Esophagus muscularis mucosa (tissue), 3 donors: Measurements from ENCODE around the gene SPPL3.

Source experiments
- POLR2A ChIP-seq: fragments of 450-650 bp; IDR thresholded peaks from one replicate; pipeline ENCODE4 v1.6.1; 2017; ENCODE audit warnings: antibody characterized with exemption, moderate library complexity, mild to moderate bottlenecking, low read depth
- TF ChIP-seq, protein P1 (sequence below), 3 experiments: fragments of 200-600 bp in 2 of 3; fragments of 450-650 bp in 1 of 3; sonication (generic) in 2 of 3; IDR thresholded peaks; one replicate each; pipeline ENCODE4 v1.5.1; 2017 to 2019; ENCODE audit warnings: antibody characterized with exemption in 3 of 3, mild to moderate bottlenecking in 2 of 3, moderate library complexity in 1 of 3

DNA sequence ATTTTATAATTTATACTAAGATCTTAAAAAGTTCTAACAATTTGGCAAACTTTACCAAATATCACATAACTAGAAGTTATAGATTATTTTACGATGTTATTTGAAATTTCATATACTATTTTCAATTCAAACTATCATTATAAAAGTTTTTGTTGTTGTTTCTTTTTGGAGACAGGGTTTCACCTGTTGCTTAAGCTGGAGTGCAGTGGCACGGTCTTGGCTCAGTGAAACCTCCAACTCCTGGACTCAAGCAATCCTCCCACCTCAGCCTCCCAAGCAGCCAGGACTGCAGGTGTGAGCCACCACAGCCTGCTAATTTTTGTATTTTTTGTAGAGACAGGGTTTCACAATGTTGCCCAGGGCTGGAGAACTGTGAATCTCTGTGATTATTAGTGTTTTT lies 87.8 kb downstream of the SPPL3 start:
- TF ChIP-seq, protein P1, sequence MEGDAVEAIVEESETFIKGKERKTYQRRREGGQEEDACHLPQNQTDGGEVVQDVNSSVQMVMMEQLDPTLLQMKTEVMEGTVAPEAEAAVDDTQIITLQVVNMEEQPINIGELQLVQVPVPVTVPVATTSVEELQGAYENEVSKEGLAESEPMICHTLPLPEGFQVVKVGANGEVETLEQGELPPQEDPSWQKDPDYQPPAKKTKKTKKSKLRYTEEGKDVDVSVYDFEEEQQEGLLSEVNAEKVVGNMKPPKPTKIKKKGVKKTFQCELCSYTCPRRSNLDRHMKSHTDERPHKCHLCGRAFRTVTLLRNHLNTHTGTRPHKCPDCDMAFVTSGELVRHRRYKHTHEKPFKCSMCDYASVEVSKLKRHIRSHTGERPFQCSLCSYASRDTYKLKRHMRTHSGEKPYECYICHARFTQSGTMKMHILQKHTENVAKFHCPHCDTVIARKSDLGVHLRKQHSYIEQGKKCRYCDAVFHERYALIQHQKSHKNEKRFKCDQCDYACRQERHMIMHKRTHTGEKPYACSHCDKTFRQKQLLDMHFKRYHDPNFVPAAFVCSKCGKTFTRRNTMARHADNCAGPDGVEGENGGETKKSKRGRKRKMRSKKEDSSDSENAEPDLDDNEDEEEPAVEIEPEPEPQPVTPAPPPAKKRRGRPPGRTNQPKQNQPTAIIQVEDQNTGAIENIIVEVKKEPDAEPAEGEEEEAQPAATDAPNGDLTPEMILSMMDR (IDR thresholded peaks at IDR 0.05) = no peak
- TF ChIP-seq POLR2A = no peak
